GM23338 (cell line): ENCODE measurements around the gene HAP1. TPM values are rescaled to one million over a fixed set of nuclear protein-coding genes. Genes with fewer than 3 reads are reported as not detected.

ENCODE experiments used
- ATAC-seq: fragments of 200-7000 bp; cut with Tn5 transposase; 3 replicates; pipeline ENCODE4 v1.9.1; 2020
- DNase-seq: peaks from one replicate; pipeline ENCODE4 v3.0.0-alpha.2; 2015; ENCODE audit warnings: low spot score
- H2AFZ ChIP-seq: fragments of 200-600 bp; sonication (generic); 2 replicates; pipeline ENCODE4 v1.8.0; 2016; ENCODE audit warnings: antibody characterized with exemption, mild to moderate bottlenecking, moderate library complexity
- H3F3A ChIP-seq: fragments of 200-600 bp; sonication (generic); replicated peaks from 2 replicates; pipeline ENCODE4 v1.8.0; 2017; ENCODE audit warnings: antibody characterized with exemption, mixed run types, low read depth
- H3K27ac ChIP-seq: fragments of 200-600 bp; sonication (generic); 2 replicates; pipeline ENCODE4 v1.6.1; 2016; ENCODE audit warnings: low read depth
- H3K27me3 ChIP-seq: fragments of 200-600 bp; sonication (generic); 2 replicates; pipeline ENCODE4 v1.8.0; 2016; ENCODE audit warnings: mild to moderate bottlenecking, mixed run types, moderate library complexity; ENCODE audit not compliant: insufficient read depth
- H3K36me3 ChIP-seq: fragments of 200-600 bp; sonication (generic); 2 replicates; pipeline ENCODE4 v1.8.0; 2016; ENCODE audit warnings: mild to moderate bottlenecking; ENCODE audit not compliant: insufficient read depth
- H3K4me1 ChIP-seq: fragments of 200-600 bp; sonication (generic); 2 replicates; pipeline ENCODE4 v1.8.0; 2016; ENCODE audit warnings: mild to moderate bottlenecking, moderate library complexity; ENCODE audit not compliant: insufficient read depth
- H3K4me2 ChIP-seq: fragments of 200-600 bp; sonication (generic); 2 replicates; pipeline ENCODE4 v1.7.1; 2017; ENCODE audit warnings: mixed run types
- H3K4me3 ChIP-seq: fragments of 200-600 bp; sonication (generic); 2 replicates; pipeline ENCODE4 v1.6.1; 2016; ENCODE audit warnings: mixed run types
- H3K79me2 ChIP-seq: fragments of 200-600 bp; sonication (generic); replicated peaks from 2 replicates; pipeline ENCODE4 v1.8.0; 2017; ENCODE audit warnings: mild to moderate bottlenecking; ENCODE audit not compliant: insufficient read depth
- H3K9me2 ChIP-seq: fragments of 200-600 bp; sonication (generic); 2 replicates; pipeline ENCODE4 v1.8.0; 2017; ENCODE audit not compliant: insufficient read depth
- H4K20me1 ChIP-seq: fragments of 200-600 bp; sonication (generic); replicated peaks from 2 replicates; pipeline ENCODE4 v1.8.0; 2017; ENCODE audit warnings: mild to moderate bottlenecking; ENCODE audit not compliant: insufficient read depth
- H3K27ac Mint-ChIP-seq: 2 replicates; pipeline ENCODE4 v1.8.0; 2020; ENCODE audit warnings: inconsistent platforms, mild to moderate bottlenecking, moderate library complexity, mixed read lengths
- H3K27me3 Mint-ChIP-seq: 3 replicates; pipeline ENCODE4 v1.8.0; 2022; ENCODE audit warnings: low read depth, mild to moderate bottlenecking, moderate library complexity, mixed read lengths, inconsistent platforms; ENCODE audit not compliant: insufficient read depth, poor library complexity
- H3K36me3 Mint-ChIP-seq: 3 replicates; pipeline ENCODE4 v1.8.0; 2021; ENCODE audit warnings: low read depth, mild to moderate bottlenecking, inconsistent platforms, moderate library complexity, mixed read lengths
- H3K4me1 Mint-ChIP-seq: 3 replicates; pipeline ENCODE4 v1.8.0; 2020; ENCODE audit warnings: mild to moderate bottlenecking, inconsistent platforms, mixed read lengths
- H3K4me3 Mint-ChIP-seq: 3 replicates; pipeline ENCODE4 v1.8.0; 2021; ENCODE audit warnings: moderate library complexity, mild to moderate bottlenecking, inconsistent platforms, mixed read lengths
- H3K9me3 Mint-ChIP-seq: 3 replicates; pipeline ENCODE4 v1.8.0; 2020; ENCODE audit warnings: moderate library complexity, mild to moderate bottlenecking, inconsistent platforms, mixed read lengths
- EZH2 ChIP-seq: fragments of 200-600 bp; sonication (generic); IDR thresholded peaks from one replicate; pipeline ENCODE4 v1.8.0; 2017; ENCODE audit warnings: antibody characterized with exemption, mild to moderate bottlenecking, low read depth; ENCODE audit not compliant: unreplicated experiment
- EZH2phosphoT487 ChIP-seq: fragments of 200-600 bp; sonication (generic); IDR thresholded peaks from one replicate; pipeline ENCODE4 v1.8.1; 2018; ENCODE audit warnings: antibody characterized with exemption; ENCODE audit not compliant: unreplicated experiment
- JUNB ChIP-seq: IDR thresholded peaks from one replicate; pipeline ENCODE4 v1.6.1; 2016; ENCODE audit warnings: antibody characterized with exemption; ENCODE audit not compliant: unreplicated experiment
- NANOG ChIP-seq: IDR thresholded peaks from 2 replicates; pipeline ENCODE4 v1.6.1; 2016; ENCODE audit warnings: antibody characterized with exemption, borderline replicate concordance
- STAT1 ChIP-seq: IDR thresholded peaks from one replicate; pipeline ENCODE4 v1.6.1; 2016; ENCODE audit warnings: antibody characterized with exemption; ENCODE audit not compliant: unreplicated experiment
- ZNF114 ChIP-seq: fragments of 250-450 bp; sonication (Bioruptor Pico); IDR thresholded peaks from 2 replicates; pipeline ENCODE4 v1.5.0; 2020; ENCODE audit warnings: mild to moderate bottlenecking, moderate library complexity
- polyA plus RNA-seq: library from polyadenylated mRNA; unstranded; fragments of >200 nt; fragmentation: Nextera tagmentation; extraction: Ambion mirVana; gene quantifications from 2 replicates; pipeline ENCODE4 v1.2.1, GENCODE V29; 2016
- total RNA-seq: library from RNA; depleted of rRNA; stranded (reverse); fragments of >200 nt; shearing (Covaris generic); gene quantifications from 2 replicates; pipeline ENCODE4 v1.2.3, GENCODE V29; 2014
- TF ChIP-seq, protein P1 (sequence below), 2 experiments: fragments of 200-600 bp in 1 of 2; sonication (generic) in 1 of 2; conservative IDR thresholded peaks; 2 replicates each; pipeline versions ENCODE4 v1.5.1 to v1.6.1; 2016 to 2017; ENCODE audit warnings: antibody characterized with exemption in 2 of 2, low read depth in 2 of 2, mild to moderate bottlenecking in 2 of 2, moderate library complexity in 1 of 2
- TF ChIP-seq, protein P2 (sequence below): IDR thresholded peaks from one replicate; pipeline ENCODE4 v1.6.1; 2018; ENCODE audit warnings: antibody characterized with exemption; ENCODE audit not compliant: unreplicated experiment
- TF ChIP-seq, protein P3 (sequence below): IDR thresholded peaks from 2 replicates; pipeline ENCODE4 v1.6.1; 2016; ENCODE audit warnings: antibody characterized with exemption
- TF ChIP-seq, protein P4 (sequence below): fragments of 250-450 bp; sonication (Bioruptor Pico); IDR thresholded peaks from 2 replicates; pipeline ENCODE4 v1.5.0; 2020; ENCODE audit warnings: mild to moderate bottlenecking, moderate library complexity

Gene HAP1
- total and polyA plus RNA-seq, 2 experiments from 2014 or later: 1.6 to 2.2 TPM

DNA sequence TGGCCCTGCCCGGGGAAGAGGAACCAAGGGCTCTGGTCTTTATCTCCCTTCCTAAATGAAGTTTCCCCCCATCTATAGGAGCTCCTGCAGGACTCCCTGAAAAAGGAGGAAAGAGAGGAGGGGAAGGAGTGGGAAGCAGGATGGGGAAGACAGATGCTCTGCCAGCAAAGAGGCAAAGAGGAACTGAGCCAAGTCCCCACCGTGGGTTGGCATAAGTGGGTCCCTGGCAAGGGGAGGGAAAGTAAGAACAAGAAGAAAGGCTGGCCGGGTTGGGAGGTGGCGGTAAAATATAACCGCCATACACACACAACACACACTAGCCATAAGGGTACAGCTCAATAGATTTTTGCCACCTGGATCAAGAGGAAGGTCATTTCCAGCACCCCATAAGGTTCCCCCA is 51.8 kb downstream of the HAP1 start:
- Histone ChIP-seq H3K27me3 (no peaks in the 10 kb centered on the region), H3F3A (no peaks in the 10 kb centered on the region), H3K36me3 (no peaks in the 10 kb centered on the region), H3K27ac (no peak overlapping the region), H3K9me2 (no peaks in the 10 kb centered on the region), H3K4me3 (no peak overlapping the region), H3K4me1 (peaks cover 9% of the 10 kb centered on the region; the same call in 1 of the 2 replicates), H3K4me2 (no peak overlapping the region), H3K79me2 (no peaks in the 10 kb centered on the region), H2AFZ (no peak overlapping the region), H4K20me1 (no peaks in the 10 kb centered on the region)
- no peak for ATAC-seq
- H3K27ac Mint-ChIP-seq: no peak overlapping the region
- TF ChIP-seq NANOG: no peak
- no peak for TF ChIP-seq ZNF114 (CRISPR knock-in tag)
- no peak for TF ChIP-seq EZH2
- TF ChIP-seq JUNB: no peak
- TF ChIP-seq, protein P1, sequence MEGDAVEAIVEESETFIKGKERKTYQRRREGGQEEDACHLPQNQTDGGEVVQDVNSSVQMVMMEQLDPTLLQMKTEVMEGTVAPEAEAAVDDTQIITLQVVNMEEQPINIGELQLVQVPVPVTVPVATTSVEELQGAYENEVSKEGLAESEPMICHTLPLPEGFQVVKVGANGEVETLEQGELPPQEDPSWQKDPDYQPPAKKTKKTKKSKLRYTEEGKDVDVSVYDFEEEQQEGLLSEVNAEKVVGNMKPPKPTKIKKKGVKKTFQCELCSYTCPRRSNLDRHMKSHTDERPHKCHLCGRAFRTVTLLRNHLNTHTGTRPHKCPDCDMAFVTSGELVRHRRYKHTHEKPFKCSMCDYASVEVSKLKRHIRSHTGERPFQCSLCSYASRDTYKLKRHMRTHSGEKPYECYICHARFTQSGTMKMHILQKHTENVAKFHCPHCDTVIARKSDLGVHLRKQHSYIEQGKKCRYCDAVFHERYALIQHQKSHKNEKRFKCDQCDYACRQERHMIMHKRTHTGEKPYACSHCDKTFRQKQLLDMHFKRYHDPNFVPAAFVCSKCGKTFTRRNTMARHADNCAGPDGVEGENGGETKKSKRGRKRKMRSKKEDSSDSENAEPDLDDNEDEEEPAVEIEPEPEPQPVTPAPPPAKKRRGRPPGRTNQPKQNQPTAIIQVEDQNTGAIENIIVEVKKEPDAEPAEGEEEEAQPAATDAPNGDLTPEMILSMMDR (conservative IDR thresholded peaks at IDR 0.05; ENCODE audit: low read depth in 2 of 2): no peak
- no peak for TF ChIP-seq EZH2phosphoT487
- TF ChIP-seq, protein P2, sequence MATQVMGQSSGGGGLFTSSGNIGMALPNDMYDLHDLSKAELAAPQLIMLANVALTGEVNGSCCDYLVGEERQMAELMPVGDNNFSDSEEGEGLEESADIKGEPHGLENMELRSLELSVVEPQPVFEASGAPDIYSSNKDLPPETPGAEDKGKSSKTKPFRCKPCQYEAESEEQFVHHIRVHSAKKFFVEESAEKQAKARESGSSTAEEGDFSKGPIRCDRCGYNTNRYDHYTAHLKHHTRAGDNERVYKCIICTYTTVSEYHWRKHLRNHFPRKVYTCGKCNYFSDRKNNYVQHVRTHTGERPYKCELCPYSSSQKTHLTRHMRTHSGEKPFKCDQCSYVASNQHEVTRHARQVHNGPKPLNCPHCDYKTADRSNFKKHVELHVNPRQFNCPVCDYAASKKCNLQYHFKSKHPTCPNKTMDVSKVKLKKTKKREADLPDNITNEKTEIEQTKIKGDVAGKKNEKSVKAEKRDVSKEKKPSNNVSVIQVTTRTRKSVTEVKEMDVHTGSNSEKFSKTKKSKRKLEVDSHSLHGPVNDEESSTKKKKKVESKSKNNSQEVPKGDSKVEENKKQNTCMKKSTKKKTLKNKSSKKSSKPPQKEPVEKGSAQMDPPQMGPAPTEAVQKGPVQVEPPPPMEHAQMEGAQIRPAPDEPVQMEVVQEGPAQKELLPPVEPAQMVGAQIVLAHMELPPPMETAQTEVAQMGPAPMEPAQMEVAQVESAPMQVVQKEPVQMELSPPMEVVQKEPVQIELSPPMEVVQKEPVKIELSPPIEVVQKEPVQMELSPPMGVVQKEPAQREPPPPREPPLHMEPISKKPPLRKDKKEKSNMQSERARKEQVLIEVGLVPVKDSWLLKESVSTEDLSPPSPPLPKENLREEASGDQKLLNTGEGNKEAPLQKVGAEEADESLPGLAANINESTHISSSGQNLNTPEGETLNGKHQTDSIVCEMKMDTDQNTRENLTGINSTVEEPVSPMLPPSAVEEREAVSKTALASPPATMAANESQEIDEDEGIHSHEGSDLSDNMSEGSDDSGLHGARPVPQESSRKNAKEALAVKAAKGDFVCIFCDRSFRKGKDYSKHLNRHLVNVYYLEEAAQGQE: no peak
- TF ChIP-seq STAT1: no peak
- TF ChIP-seq, protein P3, sequence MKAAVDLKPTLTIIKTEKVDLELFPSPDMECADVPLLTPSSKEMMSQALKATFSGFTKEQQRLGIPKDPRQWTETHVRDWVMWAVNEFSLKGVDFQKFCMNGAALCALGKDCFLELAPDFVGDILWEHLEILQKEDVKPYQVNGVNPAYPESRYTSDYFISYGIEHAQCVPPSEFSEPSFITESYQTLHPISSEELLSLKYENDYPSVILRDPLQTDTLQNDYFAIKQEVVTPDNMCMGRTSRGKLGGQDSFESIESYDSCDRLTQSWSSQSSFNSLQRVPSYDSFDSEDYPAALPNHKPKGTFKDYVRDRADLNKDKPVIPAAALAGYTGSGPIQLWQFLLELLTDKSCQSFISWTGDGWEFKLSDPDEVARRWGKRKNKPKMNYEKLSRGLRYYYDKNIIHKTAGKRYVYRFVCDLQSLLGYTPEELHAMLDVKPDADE: no peak
- TF ChIP-seq, protein P4, sequence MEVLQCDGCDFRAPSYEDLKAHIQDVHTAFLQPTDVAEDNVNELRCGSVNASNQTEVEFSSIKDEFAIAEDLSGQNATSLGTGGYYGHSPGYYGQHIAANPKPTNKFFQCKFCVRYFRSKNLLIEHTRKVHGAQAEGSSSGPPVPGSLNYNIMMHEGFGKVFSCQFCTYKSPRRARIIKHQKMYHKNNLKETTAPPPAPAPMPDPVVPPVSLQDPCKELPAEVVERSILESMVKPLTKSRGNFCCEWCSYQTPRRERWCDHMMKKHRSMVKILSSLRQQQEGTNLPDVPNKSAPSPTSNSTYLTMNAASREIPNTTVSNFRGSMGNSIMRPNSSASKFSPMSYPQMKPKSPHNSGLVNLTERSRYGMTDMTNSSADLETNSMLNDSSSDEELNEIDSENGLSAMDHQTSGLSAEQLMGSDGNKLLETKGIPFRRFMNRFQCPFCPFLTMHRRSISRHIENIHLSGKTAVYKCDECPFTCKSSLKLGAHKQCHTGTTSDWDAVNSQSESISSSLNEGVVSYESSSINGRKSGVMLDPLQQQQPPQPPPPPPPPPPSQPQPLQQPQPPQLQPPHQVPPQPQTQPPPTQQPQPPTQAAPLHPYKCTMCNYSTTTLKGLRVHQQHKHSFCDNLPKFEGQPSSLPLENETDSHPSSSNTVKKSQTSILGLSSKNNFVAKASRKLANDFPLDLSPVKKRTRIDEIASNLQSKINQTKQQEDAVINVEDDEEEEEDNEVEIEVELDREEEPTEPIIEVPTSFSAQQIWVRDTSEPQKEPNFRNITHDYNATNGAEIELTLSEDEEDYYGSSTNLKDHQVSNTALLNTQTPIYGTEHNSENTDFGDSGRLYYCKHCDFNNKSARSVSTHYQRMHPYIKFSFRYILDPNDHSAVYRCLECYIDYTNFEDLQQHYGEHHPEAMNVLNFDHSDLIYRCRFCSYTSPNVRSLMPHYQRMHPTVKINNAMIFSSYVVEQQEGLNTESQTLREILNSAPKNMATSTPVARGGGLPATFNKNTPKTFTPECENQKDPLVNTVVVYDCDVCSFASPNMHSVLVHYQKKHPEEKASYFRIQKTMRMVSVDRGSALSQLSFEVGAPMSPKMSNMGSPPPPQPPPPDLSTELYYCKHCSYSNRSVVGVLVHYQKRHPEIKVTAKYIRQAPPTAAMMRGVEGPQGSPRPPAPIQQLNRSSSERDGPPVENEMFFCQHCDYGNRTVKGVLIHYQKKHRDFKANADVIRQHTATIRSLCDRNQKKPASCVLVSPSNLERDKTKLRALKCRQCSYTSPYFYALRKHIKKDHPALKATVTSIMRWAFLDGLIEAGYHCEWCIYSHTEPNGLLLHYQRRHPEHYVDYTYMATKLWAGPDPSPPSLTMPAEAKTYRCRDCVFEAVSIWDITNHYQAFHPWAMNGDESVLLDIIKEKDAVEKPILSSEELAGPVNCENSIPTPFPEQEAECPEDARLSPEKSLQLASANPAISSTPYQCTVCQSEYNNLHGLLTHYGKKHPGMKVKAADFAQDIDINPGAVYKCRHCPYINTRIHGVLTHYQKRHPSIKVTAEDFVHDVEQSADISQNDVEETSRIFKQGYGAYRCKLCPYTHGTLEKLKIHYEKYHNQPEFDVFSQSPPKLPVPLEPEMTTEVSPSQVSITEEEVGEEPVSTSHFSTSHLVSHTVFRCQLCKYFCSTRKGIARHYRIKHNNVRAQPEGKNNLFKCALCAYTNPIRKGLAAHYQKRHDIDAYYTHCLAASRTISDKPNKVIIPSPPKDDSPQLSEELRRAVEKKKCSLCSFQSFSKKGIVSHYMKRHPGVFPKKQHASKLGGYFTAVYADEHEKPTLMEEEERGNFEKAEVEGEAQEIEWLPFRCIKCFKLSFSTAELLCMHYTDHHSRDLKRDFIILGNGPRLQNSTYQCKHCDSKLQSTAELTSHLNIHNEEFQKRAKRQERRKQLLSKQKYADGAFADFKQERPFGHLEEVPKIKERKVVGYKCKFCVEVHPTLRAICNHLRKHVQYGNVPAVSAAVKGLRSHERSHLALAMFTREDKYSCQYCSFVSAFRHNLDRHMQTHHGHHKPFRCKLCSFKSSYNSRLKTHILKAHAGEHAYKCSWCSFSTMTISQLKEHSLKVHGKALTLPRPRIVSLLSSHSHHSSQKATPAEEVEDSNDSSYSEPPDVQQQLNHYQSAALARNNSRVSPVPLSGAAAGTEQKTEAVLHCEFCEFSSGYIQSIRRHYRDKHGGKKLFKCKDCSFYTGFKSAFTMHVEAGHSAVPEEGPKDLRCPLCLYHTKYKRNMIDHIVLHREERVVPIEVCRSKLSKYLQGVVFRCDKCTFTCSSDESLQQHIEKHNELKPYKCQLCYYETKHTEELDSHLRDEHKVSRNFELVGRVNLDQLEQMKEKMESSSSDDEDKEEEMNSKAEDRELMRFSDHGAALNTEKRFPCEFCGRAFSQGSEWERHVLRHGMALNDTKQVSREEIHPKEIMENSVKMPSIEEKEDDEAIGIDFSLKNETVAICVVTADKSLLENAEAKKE (CRISPR knock-in tag): no peak
- H3K4me1 Mint-ChIP-seq: peaks cover 25% of the 10 kb centered on the region
- H3K4me3 Mint-ChIP-seq: no peak overlapping the region
- peaks cover 22% of the 10 kb centered on the region for H3K27me3 Mint-ChIP-seq
- peaks cover 12% of the 10 kb centered on the region for H3K36me3 Mint-ChIP-seq
- H3K9me3 Mint-ChIP-seq: peaks cover 20% of the 10 kb centered on the region
- DNase-seq: no peak
